Tongue (tissue), 2 donors: ENCODE data around the gene MORC3. TPM values are rescaled to one million over a fixed set of nuclear protein-coding genes. Genes with fewer than 3 reads are reported as not detected.
A peak's percentile ranks its signal among the peaks of the same experiment; 100 is the strongest.
"Not testable (repeated sequence)": the region's sequence is repeated elsewhere in the genome, so short reads cannot be mapped to it uniquely, and the experiment has no call there.

Experiments used
- DNase-seq: peaks from one replicate; pipeline ENCODE4 v3.0.0-alpha.2; 2015
- total RNA-seq: library from RNA; depleted of rRNA; stranded (reverse); fragments of >200 nt; gene quantifications from one replicate; pipeline ENCODE4 v1.2.3, GENCODE V29; 2014

MORC3 gene
- total RNA-seq, 1 donor from 2014 or later = 84.5 TPM

DNA sequence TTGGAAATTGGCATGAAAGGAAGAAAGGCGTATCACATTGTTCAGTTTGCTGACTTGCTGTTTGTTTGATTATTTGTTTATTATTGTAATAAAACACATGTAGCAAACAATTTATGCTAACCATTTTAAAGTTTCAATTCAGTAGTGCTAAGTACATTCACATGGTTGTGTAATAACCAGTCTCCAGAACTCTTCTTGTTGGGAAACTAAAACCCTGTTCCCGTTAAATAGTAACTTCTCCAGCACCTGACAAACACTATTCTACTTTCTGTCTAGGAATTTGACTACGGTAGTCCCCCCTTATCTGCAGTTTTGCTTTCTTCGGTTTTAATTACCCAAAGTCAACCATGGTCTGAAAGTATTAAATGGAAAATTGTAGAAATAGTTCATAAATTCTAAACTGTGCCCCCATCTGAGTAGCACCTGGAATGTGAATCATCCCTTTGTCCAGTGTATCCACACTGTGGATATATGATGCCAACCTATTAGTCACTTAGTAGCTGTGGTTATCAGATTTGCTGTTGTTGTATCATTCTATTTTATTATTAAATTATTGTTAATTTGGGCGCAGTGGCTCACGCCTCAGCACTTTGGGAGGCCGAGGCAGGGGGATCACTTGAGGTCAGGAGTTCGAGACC, 5.5 kb downstream of the MORC3 start:
- DNase-seq = no peak

DNA sequence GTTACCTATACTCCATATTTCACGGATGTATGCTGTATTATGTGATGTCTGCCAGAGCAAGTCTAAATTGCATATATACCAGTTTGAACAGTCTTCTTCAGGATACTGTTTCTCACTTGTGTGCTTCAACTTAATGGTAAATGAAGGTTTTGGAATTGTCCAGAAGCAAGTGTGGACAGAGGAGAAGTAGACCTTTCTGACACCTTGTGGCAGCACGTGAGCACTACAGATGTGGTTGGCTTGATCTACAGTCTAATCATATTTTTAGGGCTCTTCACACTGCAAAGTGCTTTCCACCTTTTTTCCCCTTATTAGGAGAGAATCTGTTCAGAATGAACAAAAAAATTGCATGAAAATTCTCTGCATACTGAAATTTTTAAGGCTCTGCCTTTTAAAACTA, 10.9 kb downstream of the MORC3 start:
- DNase-seq = peak; percentile 69

DNA sequence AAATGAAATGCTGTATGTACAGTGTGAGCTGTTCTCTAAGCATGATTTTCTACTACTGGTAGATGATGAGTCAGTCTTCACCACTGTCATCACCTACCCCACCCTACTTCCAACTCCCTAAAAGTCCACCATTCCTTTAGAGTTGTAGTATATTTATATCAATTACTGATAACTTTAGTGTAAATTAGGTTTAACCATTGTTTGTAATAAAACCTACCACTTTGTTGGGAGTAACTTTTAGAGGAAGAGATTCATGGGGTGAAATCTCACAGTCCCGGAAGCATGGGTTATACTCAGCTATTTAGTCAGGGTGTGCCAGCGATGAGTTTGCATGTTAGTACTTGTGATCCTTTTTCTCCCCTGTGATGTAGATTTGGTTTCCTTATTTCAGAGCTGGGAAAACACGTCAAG, 17.1 kb downstream of the MORC3 start:
- peak; percentile 41 for DNase-seq

DNA sequence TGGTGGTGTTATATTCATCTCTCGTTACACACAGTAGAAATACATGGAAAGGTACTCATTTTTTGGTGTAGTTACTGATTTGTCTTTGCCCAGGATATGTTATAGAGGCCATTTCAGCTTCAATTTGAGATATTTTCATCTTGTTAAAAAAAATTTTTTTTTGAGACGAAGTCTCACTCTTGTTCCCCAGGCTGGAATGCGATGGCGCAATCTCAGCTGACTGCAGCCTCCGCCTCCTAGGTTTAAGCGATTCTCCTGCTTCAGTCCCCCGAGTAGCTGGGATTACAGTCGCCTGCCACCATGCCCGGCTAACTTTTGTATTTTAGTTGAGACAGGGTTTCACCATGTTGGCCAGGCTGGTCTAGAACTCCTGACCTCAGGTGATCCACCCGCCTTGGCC, 19.0 kb downstream of the MORC3 start:
- no peak for DNase-seq

DNA sequence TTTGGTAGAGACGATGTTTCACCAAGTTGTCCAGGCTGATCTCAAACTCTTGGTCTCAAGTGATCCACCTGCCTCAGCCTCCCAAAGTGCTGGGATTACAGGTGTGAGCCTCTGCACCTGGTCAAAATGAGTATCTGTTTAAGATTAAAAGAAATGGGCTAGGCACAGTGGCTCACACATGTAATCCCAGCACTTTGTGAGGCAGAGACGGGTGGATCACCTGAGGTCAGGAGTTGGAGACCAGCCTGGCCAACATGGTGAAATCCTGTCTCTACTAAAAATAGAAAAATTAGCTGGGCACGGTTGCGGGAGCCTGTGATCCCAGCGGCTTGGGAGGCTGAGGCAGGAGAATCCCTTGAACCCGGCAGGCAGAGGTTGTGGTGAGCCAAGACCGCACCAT, 22.6 kb downstream of the MORC3 start:
- DNase-seq = not testable (repeated sequence)

DNA sequence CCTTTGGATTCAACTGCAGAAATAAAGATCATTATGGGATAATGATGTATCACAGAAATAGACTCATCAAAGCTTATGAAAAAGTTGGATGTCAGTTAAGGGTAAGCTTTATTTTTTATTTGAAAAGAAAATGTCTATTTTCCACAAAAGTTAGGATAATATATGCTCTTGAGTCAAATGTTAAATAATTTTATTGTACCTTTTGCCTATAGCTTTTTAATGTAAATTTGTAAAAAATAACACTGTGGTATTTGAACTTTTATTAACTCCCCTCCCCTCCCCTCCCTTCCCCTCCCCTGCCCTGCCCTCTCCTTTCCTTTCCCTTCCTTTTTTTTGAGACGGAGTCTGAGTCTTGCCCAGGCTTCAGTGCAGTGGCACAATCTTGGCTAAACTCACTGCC, 24.9 kb downstream of the MORC3 start:
- no peak for DNase-seq

DNA sequence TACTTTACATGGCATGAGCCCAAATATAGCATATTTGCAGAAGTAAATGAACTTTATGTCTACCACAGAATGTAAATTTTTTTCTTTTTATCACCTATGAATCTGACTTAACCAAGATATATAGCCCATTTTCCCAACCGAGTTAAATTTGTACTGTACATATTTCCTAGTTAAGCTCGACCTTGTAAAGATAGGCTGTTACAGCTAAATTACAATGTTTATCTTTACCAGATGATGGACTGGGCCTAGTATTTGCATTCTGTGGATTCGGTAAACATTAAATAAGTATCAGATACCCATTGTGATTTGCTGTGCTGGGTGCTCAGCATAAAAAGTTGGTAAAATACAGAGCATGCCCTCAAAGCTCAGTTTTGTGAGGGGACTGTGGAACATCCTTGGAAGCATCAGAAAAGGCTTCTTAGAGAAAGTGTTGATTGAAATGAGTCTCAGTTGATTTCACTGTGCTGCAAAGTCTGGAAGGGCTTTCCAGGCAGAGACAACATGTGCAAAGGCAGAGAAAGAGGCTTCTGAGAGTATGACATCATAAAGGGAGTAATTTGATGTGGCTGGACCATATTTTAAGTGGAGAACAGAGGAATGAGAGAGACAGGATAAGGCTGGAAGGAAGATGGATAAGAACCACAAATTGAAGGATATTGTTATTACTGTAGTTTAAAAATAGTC, 27.4 kb downstream of the MORC3 start:
- DNase-seq = no peak

DNA sequence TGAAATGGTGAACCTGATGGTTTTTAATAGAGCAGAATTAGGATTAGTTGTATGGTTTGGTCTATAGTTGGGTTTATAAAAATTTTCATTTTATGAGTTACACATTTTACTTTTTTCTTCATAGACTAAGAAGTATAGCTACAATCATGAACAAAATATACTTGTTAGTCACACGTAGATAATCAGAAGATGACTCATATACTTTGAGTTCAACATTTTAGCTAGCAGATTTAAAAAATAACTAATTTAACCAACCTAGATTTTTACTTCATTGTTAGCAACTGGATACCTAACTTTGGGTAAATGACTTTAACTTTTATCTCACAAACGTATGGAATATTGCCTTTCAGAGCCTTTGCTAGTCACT, 27.9 kb downstream of the MORC3 start:
- DNase-seq = no peak

DNA sequence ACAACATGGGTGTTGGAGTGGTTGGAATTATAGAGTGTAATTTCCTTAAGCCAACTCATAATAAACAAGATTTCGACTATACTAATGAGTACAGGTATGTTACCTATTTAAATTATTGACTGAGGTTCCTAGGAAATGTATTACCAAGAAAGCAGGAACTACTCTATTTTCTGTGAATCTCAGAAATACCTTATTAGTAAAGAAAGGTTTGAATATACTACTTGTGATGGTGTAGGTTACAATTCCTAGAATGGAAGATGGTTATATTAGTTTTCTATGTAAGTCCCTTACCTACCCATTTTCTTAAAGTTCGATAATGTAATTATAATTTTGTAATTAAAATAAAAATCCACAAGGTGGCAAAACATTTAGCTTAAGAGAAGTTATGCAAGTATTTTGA, 29.3 kb downstream of the MORC3 start:
- no peak for DNase-seq

DNA sequence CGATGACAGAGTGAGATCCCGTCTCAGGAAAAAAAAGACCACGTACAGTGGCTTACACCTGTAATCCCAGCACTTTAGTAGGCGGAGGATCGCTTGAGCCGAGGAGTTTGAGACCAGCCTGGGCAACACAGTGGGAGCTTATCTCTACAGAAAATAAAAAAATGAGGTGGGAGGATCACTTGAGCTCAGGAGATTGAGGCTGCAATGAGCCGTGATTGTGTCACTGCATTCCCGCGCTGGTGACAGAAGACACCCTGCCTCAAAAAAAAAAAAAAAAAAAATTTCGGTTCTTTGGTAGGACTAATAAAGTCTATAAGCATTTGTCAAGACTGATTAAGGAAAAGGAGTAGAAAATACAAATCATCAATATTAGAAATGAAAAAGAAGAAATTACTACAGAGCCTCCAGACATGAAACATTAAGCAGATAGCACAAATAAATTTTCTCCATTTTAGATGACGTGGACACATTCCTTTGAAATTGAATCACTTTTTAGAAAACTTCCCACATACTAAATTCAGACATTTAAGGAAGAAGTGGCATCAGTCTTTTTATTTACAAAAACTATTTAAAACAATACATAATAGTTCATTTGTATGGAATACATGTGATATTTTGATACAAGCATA, 30.4 kb downstream of the MORC3 start:
- no peak for DNase-seq

DNA sequence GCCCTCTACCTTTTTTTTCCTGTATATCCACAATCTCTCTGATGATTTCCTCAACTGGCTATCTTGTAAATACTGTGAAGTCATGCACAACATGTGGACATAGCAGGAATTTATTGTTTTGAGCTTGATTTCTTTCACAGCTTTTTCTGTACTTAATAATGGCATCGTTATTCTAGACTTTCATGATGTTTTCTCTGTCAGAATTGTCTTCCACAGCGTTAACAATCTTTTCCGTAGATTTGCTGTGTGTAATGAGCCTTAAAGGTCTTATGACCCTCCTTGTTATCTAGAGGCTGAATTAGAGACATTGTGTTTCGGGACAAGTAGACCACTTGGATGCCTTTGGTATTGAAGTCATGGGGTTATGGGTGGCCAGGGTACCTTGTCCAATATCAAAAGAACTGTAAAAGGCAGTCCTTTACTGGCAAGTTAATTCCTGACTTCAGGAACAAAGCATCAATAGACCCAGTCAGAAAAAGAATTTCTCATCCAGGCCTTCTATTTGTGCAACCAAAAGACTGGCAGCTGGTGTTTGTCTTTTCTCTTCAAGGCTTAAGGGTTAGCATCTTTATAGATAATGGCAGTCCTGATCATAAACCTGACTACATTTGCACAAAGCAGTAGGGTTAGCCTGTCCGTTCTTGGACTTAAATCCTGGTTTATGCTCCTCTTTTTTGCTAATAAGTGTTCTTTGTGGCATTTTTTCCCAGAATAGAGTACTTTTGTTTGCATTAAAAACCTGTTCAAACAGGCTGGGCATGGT, 35.1 kb downstream of the MORC3 start:
- DNase-seq = peak; percentile 10

DNA sequence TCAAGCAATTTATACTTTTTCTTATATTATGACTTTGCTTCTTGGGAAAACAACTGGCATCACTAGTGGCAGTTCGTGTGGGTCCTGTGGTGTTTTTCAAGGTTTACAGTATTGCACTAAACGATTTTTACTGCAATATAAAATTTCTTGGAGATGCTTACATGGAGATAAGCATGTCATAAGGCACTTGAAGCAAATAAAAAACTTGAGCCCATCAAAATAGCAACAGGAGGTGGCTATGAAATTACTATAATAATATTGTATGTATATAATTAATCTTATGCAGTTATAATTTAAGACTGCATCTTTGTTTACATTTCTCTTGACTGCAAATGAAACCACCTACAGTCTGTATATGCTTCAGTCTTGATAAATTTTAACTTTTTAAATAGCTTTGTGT, 35.9 kb downstream of the MORC3 start:
- no peak for DNase-seq

DNA sequence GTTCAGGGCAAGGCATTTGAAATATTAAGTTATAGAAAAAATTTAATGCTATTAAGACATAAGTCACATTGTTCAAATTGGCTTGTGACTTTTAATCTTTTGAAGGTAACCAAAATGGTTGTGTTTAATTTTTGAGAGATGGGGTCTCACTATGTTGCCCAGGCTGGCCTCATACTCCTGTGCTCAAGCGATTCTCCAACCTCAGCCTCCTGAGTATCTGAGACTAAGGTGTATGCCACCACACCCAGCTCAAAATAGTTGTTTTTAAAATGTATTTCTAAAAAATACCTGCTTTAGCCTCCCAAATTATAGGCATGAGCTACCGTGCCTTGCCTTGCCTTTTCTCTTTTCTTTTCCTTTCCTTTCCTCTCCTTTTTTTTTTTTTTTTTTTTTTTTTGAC, 39.2 kb downstream of the MORC3 start:
- no peak for DNase-seq

DNA sequence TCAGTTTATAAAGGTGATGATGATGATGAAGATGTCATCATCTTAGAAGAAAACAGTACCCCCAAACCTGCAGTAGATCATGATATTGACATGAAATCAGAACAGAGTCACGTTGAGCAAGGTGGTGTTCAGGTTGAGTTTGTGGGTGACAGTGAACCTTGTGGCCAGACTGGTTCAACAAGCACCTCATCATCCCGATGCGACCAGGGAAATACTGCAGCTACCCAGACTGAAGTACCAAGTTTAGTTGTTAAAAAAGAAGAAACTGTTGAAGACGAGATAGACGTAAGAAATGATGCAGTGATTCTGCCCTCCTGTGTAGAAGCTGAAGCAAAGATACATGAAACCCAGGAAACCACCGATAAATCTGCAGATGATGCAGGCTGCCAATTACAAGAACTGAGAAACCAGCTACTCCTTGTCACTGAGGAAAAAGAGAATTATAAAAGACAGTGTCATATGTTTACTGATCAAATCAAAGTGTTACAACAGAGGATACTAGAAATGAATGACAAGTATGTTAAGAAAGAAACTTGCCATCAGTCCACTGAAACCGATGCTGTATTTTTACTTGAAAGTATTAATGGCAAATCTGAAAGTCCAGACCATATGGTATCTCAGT, 49.2 kb downstream of the MORC3 start:
- DNase-seq = no peak

DNA sequence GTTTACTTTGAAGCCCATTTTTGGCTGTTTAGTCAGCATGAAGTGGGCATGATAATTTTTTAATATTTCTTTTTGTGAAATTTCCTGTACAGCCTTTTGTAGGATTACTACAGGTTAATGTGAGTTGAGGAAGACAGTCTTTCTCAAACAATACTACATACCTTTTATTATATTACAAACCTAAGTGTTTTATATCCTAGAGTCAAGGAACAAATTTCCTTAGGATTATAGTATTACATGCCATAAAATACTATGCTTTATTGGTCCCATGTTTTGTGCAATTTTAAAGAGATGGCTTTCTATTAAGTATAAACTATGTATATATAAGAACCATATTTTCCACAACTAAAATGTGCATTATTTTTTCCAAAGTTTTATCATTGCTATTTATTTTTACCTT, 56.0 kb downstream of the MORC3 start:
- no peak for DNase-seq

DNA sequence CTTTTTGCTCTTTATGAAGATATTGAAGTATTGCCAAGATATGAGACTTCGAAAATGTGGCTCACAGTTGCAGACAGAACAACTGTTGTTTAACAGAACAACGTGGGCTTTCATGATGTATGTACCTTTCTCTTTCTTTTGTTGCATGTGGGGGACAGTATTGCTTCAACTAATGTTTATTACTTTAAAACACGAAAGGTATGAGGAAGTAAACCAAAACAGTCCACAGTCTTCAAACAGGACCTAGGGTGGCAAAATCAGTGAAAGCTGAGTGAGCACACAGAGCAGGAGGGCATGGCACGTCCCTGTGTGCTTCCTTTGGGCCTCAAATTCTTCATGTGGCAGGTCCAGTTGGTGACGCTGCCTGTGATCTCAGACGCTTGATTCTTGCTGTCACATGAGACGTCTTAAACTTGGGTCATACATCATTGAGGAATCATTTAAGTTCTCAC, 57.4 kb downstream of the MORC3 start:
- DNase-seq = peak; percentile 14

DNA sequence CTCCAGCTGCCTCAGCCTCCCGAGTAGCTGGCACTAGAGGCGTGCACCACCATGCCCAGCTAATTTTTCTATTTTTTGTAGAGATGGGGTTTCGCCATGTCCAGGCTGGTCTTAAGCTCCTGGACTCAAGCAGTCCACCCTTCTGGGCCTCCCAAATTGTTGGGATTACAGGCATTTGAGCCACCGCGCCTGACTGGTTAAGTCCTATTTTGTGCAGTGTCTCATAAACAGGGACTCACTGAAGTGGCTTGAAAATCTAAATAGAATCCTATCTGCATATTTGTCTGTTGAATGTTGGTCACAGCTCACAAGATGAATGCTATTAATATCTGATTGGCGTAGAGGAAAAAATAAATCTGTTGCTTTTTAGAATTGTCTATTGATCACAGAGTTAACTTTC, 59.3 kb downstream of the MORC3 start:
- peak; percentile 27 for DNase-seq

DNA sequence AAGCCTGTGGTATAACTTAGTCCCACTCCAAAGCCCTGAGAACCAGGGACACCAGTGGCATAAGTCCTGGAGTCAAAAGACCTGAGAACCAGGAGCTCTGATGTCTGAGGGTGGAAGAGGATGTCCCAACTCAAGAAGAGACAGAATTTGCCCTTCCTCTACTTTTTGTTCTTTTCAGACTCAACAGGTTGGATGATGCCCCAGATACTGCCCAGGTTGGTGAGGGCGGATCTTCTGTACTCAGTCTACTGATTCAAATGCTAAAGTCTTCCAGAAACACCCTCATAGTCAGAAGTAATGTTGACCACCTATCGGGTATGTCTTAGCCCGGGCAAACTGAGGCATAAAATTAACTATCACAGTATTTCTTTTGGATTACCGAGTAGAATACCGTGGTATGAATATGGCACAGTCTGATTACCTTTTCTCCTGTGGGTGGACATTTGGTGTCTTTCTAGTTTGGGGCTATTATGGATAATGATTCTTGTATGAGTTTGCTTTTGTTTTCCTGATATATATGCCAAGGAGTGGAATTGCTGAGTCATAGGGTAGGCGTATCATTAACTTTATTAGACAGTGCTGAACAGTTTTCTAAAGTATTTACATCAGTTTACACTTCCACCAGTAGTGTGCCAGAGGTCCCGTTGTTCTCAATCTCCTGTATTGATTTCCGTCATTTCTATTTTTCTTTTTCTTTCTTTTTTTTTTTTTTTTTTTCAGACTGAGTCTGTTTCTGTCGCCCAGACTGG, 62.0 kb downstream of the MORC3 start:
- DNase-seq = no peak

DNA sequence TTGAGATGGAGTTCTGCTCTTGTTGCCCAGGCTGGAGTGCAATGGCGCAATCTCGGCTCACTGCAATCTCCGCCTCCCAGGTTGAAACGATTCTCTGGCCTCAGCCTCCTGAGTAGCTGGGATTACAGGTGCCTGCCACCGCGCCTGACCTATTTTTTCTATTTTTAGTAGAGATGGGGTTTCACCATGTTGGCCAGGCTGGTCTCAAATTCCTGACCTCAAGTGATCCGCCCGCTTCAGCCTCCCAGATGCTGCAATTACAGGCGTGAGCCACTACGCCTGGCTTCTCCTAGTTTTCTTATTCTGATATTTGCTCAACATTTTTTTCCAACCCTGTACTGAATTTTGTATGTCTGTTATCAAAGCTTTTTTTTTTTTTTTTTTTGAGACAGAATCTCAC, 62.7 kb downstream of the MORC3 start:
- DNase-seq = not testable (repeated sequence)

DNA sequence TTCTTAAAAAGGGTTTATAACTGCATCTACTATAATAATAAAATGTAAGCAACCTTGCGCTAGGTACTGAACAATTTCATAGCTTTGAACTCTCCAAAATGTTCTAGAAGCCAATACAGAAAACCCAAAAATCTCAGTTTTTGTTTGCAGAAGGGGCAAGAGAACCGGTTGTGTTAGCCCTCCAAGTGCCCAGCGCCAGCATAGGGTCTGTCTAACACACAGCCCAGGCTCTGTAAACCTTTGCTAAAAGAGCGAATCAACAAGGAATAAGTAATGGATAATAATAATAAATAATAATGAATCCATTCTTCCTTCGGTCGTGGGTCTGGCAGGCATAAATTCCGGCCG, 64.9 kb downstream of the MORC3 start:
- no peak for DNase-seq

DNA sequence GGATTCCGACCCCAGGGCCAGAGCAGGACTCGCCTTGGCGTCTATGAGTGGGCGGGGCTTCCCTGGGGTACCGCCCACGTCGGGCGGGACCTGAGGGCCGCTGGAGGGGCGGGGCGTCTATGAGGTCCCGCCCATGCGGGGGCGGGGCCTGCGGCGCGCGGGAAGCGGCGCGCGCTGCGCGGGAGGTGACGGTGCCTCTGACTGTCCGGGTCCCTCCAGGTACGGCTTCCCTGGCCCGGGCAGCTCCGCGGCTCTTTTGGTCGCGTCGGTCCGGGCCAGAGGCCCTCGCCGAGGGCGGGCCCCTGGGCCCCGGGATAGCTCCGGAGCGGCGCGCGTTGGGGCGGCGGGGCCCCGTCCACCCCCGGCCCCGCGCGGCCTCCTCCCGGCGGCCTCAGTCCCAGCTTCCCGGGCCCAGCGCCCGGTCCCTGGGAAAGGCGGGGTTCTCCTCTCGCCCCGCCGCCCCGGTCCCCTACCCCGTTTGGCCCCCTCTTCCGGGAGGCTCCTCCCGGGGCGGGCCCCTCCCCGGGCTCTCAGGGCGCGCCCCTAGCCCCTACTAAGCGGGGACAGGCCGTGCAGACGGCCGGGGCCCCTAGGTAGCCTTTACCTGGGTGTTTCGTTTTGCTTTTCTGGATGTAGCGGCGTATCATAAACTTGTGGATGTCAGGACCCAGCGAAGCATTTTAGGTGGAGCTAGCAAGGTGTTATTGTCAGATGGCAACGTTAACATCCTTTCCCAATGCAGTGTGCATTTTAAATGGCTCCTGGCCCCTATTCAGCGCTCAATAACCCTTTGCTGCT, 65.4 kb downstream of the MORC3 start, which contains the start of gene CHAF1B:
TSS of gene CHAF1B (plus strand) at position 160 of the 798 bp plus-strand sequence. CDS start 745 bp downstream, outside the sequence.
- peak; percentile 82 for DNase-seq
